ENCODE measurements around the gene MTFR1L. TPM values are rescaled to one million over a fixed set of nuclear protein-coding genes. Genes with fewer than 3 reads are reported as not detected.
A peak's percentile ranks its signal among the peaks of the same experiment; 100 is the strongest.

The MTFR1L gene
- total RNA-seq, 1 experiment from 2014 or later: 28.9 TPM

- no peak for TF ChIP-seq NFATC4 (CRISPR knock-in tag; IDR thresholded peaks at IDR 0.05)
- TF ChIP-seq AR (CRISPR knock-in tag; IDR thresholded peaks at IDR 0.05): no peak
- TF ChIP-seq GABPB1 (CRISPR knock-in tag; IDR thresholded peaks at IDR 0.05): no peak
- no peak for TF ChIP-seq MYBL2 (CRISPR knock-in tag; IDR thresholded peaks at IDR 0.05)
These were observed 37.1 kb downstream of the MTFR1L start (continued) for GRCh38 chr1:25856856-25857255.

GRCh38 chr1:25858494-25858893 is 38.7 kb downstream of the MTFR1L start:
- Mint-ChIP-seq H3K4me1 (peaks cover 14% of the 10 kb centered on the region), H3K27me3 (ENCODE audit: low read depth) (no peaks in the 10 kb centered on the region), H3K27ac (peak overlapping the region; percentile 95), H3K36me3 (peaks cover 6% of the 10 kb centered on the region; the same call in 1 of the 2 replicates), H3K9me3 (no peaks in the 10 kb centered on the region), H3K4me3 (peak overlapping the region; percentile 95)
- CTCF ChIA-PET: no interaction called here
- POLR2A ChIA-PET: interaction anchor here (0.8 kb wide), 1 partner anchor 34 kb away, joined by 4 read pairs; no protein-coding TSS in a partner anchor
- TF ChIP-seq IRF1 (CRISPR knock-in tag; IDR thresholded peaks at IDR 0.05) (no peak), USF1 (CRISPR knock-in tag; IDR thresholded peaks at IDR 0.05) (no peak), ZNF396 (CRISPR knock-in tag; IDR thresholded peaks at IDR 0.05; ENCODE audit: borderline replicate concordance) (no peak), PRDM15 (CRISPR knock-in tag; IDR thresholded peaks at IDR 0.05) (no peak), KAT7 (CRISPR knock-in tag; IDR thresholded peaks at IDR 0.05; ENCODE audit: borderline replicate concordance) (0 out of 2 replicates have a peak, but pooled peaks have one; percentile 7)
- ATAC-seq (no peak), DNase-seq (ENCODE audit: low spot score) (no peak)

- Mint-ChIP-seq H3K27ac (peak within 1 kb of the TSS; percentile 95), H3K36me3 (peaks cover 6% of the 10 kb centered on the region; the same call in 1 of the 2 replicates), H3K27me3 (ENCODE audit: low read depth) (no peaks in the 10 kb centered on the region), H3K4me1 (peaks cover 14% of the 10 kb centered on the region), H3K9me3 (no peaks in the 10 kb centered on the region), H3K4me3 (peak within 1 kb of the TSS; percentile 95)
- ChIA-PET POLR2A (interaction anchor here (0.8 kb wide), 1 partner anchor 33 kb away, joined by 4 read pairs; no protein-coding TSS in a partner anchor), CTCF (no interaction called here)
- DNase-seq (ENCODE audit: low spot score) (peak; percentile 76), ATAC-seq (peak; percentile 90)
- TF ChIP-seq RELA (CRISPR knock-in tag; IDR thresholded peaks at IDR 0.05; ENCODE audit: borderline replicate concordance) (peak; percentile 83; the same call in 1 of the 2 replicates), ZNF138 (CRISPR knock-in tag; conservative IDR thresholded peaks at IDR 0.05) (no peak), ZNF512 (CRISPR knock-in tag; IDR thresholded peaks at IDR 0.05; ENCODE audit: borderline replicate concordance) (no peak), GABPB1 (CRISPR knock-in tag; IDR thresholded peaks at IDR 0.05) (peak; percentile 63; the same call in 1 of the 2 replicates), ZNF121 (CRISPR knock-in tag; IDR thresholded peaks at IDR 0.05) (no peak), KAT7 (CRISPR knock-in tag; IDR thresholded peaks at IDR 0.05; ENCODE audit: borderline replicate concordance) (no peak), TEAD1 (CRISPR knock-in tag; IDR thresholded peaks at IDR 0.05) (peak; percentile 76; the same call in 1 of the 2 replicates), ELF4 (CRISPR knock-in tag; IDR thresholded peaks at IDR 0.05; ENCODE audit: low read depth) (no peak), JAZF1 (CRISPR knock-in tag; IDR thresholded peaks at IDR 0.05) (no peak), ZMAT4 (CRISPR knock-in tag; IDR thresholded peaks at IDR 0.05) (0 out of 2 replicates have a peak, but pooled peaks have one; percentile 69), SOX15 (CRISPR knock-in tag; IDR thresholded peaks at IDR 0.05) (no peak), NR3C1 (CRISPR knock-in tag; conservative IDR thresholded peaks at IDR 0.05; ENCODE audit: low read depth) (no peak)
These were observed 39.4 kb downstream of the MTFR1L start, which contains the start of gene AUNIP for GRCh38 chr1:25858906-25859789. AUNIP (minus strand) TSS chr1:25859457; CDS start chr1:25859357, 100 bp downstream.
